ENCODE data around the gene CIT. TPM values are rescaled to one million over a fixed set of nuclear protein-coding genes. Genes with fewer than 3 reads are reported as not detected.

CIT gene
- total and polyA plus RNA-seq, 9 of the 15 experiments (the other 6 are each of a cell fraction or from before 2014, with no cell fraction given), result 1.1 to 46.7 (median 21.3) TPM

DNA sequence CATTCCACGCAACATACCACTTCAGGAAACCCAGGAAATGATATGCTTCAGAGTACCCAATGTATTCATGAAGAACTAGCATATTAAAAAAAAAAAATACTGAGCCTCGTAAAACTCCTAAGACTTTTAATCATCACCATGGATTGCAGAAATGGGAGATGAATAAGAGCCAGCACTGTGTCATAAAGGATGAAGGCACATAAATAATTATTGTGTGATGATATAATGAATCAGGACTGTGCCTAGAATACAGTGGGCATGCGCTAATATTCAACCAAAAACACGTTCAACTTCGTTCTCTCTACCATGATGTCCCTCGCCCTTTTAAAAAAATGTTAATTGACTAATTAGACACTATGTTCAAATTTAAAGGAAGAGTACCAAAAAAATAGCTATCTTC lies 68.7 kb downstream of the CIT start:
- Histone ChIP-seq H2AFZ (ENCODE audit: low read depth, low read length) (no peak overlapping the region), H3K27me3 (ENCODE audit: control insufficient read depth in 2 of 2, insufficient read depth in 2 of 2, low read length in 2 of 2) (no peaks in the 10 kb centered on the region), H3K27ac (ENCODE audit: extremely low read depth, low read depth, low read length) (no peak overlapping the region), H3K79me2 (ENCODE audit: control insufficient read depth, insufficient read depth, low read length) (no peaks in the 10 kb centered on the region), H3K9me3 (replicated peaks; ENCODE audit: control insufficient read depth, insufficient read depth, low read depth, low read length) (no peaks in the 10 kb centered on the region), H3K4me3 (no peak overlapping the region), H3K9me1 (ENCODE audit: control insufficient read depth, insufficient read depth, low read length) (no peaks in the 10 kb centered on the region), H3K36me3 (ENCODE audit: control insufficient read depth, insufficient read depth, low read length) (peaks cover 19% of the 10 kb centered on the region; the same call in 2 of the 3 replicates), H4K20me1 (replicated peaks; ENCODE audit: control insufficient read depth, insufficient read depth, low read length) (no peaks in the 10 kb centered on the region), H3K4me2 (ENCODE audit: insufficient read depth, low read length) (no peak overlapping the region), H3K9ac (ENCODE audit: insufficient read depth in 1 of 2, low read depth in 2 of 2, low read length in 2 of 2) (no peak overlapping the region), H3K4me1 (replicated peaks in 1 of 2; ENCODE audit: control insufficient read depth in 2 of 2, insufficient read depth in 2 of 2, low read length in 2 of 2) (peaks cover 0 to 6% of the 10 kb centered on the region in 2 experiments; a peak in 2 of 5 replicates)
- FAIRE-seq (no peak), ATAC-seq (no peak), DNase-seq (ENCODE audit: extremely low read depth in 1 of 4, low spot score in 3 of 4) (no peak)
- CTCF ChIA-PET (ENCODE audit: low intra/inter-chr PET ratio), result no interaction called here
- POLR2A ChIA-PET, result no interaction called here
- intact Hi-C loops (cut with micrococcal nuclease) (no loop called here), in situ Hi-C loops (cut with MboI) (no loop called here)
- no TSS peak for BruUV-seq (replicated peaks)
- 97% methylated on average over 6 of the region's 6 CpGs for WGBS (ENCODE audit: insufficient coverage, low coverage, missing lambda C conversion rate)
- TF ChIP-seq KHSRP (IDR thresholded peaks at IDR 0.05), result no peak
- no peak for TF ChIP-seq DIDO1 (tag; IDR thresholded peaks at IDR 0.05; ENCODE audit: low read depth)
- no peak for TF ChIP-seq ZNF253 (CRISPR knock-in tag; conservative IDR thresholded peaks at IDR 0.05)
- TF ChIP-seq, protein P1, sequence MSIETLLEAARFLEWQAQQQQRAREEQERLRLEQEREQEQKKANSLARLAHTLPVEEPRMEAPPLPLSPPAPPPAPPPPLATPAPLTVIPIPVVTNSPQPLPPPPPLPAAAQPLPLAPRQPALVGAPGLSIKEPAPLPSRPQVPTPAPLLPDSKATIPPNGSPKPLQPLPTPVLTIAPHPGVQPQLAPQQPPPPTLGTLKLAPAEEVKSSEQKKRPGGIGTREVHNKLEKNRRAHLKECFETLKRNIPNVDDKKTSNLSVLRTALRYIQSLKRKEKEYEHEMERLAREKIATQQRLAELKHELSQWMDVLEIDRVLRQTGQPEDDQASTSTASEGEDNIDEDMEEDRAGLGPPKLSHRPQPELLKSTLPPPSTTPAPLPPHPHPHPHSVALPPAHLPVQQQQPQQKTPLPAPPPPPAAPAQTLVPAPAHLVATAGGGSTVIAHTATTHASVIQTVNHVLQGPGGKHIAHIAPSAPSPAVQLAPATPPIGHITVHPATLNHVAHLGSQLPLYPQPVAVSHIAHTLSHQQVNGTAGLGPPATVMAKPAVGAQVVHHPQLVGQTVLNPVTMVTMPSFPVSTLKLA (conservative IDR thresholded peaks at IDR 0.05), result no peak
- TF ChIP-seq BRF2 (IDR thresholded peaks at IDR 0.05; ENCODE audit: borderline replicate concordance, insufficient read depth, insufficient read length), result no peak
- TF ChIP-seq BDP1 (IDR thresholded peaks at IDR 0.05; ENCODE audit: insufficient read depth, insufficient read length), result no peak
- TF ChIP-seq JUN (IDR thresholded peaks at IDR 0.05; ENCODE audit: borderline replicate concordance, low read depth, low read length), result no peak
- TF ChIP-seq JUN (CRISPR knock-in tag; IDR thresholded peaks at IDR 0.05; ENCODE audit: borderline replicate concordance), result no peak
- no peak for TF ChIP-seq IRF1 (CRISPR knock-in tag; IDR thresholded peaks at IDR 0.05; ENCODE audit: borderline replicate concordance)
- TF ChIP-seq ZFP91 (CRISPR knock-in tag; IDR thresholded peaks at IDR 0.05), result no peak
- TF ChIP-seq KLF6 (CRISPR knock-in tag; IDR thresholded peaks at IDR 0.05; ENCODE audit: borderline replicate concordance), result no peak
- TF ChIP-seq CTCFL (IDR thresholded peaks at IDR 0.05; ENCODE audit: borderline replicate concordance, insufficient read depth, low read depth, low read length, poor library complexity, severe bottlenecking), result no peak
- no peak for TF ChIP-seq CEBPB (tag; IDR thresholded peaks at IDR 0.05)
- no peak for TF ChIP-seq ZNF830 (CRISPR knock-in tag; IDR thresholded peaks at IDR 0.05)
- no peak for TF ChIP-seq IRF2 (CRISPR knock-in tag; IDR thresholded peaks at IDR 0.05)

Data from K562 (cell line).